ENCODE data around the gene DDOST.

DNA sequence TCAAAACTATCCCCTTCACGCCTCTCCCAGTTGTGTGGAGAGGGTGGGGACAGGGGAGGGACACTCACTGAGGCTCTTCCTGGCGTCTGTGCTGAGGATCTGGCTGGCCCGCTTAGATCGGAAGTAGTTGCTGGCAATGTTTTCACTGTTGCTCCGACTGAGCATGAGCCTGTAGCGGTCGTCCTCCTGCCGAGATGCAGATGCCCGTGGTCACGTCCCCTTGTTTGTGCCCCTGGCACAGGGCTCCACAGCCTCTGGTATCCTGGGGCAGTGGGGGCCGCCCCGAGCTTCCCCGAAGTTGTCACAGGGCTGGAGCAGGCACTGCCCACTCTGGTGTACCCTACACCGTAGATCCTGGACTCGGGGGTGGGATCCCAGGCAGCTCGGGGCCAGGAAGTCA is 5.0 kb upstream of the DDOST start:
- no peak for TF ChIP-seq HEYL (CRISPR knock-in tag; IDR thresholded peaks at IDR 0.05)
- TF ChIP-seq NR3C1 (IDR thresholded peaks at IDR 0.05): no peak
- TF ChIP-seq, protein P1, sequence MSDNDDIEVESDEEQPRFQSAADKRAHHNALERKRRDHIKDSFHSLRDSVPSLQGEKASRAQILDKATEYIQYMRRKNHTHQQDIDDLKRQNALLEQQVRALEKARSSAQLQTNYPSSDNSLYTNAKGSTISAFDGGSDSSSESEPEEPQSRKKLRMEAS (IDR thresholded peaks at IDR 0.05): no peak
- TF ChIP-seq BHLHE40 (IDR thresholded peaks at IDR 0.05; ENCODE audit: low read depth, low read length): no peak
- TF ChIP-seq EP300 (IDR thresholded peaks at IDR 0.05): no peak
- TF ChIP-seq, protein P2, sequence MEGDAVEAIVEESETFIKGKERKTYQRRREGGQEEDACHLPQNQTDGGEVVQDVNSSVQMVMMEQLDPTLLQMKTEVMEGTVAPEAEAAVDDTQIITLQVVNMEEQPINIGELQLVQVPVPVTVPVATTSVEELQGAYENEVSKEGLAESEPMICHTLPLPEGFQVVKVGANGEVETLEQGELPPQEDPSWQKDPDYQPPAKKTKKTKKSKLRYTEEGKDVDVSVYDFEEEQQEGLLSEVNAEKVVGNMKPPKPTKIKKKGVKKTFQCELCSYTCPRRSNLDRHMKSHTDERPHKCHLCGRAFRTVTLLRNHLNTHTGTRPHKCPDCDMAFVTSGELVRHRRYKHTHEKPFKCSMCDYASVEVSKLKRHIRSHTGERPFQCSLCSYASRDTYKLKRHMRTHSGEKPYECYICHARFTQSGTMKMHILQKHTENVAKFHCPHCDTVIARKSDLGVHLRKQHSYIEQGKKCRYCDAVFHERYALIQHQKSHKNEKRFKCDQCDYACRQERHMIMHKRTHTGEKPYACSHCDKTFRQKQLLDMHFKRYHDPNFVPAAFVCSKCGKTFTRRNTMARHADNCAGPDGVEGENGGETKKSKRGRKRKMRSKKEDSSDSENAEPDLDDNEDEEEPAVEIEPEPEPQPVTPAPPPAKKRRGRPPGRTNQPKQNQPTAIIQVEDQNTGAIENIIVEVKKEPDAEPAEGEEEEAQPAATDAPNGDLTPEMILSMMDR (IDR thresholded peaks at IDR 0.05): no peak
- no peak for TF ChIP-seq POLR2A (IDR thresholded peaks at IDR 0.05; ENCODE audit: low read length)
- no peak for TF ChIP-seq TP53 (CRISPR knock-in tag; IDR thresholded peaks at IDR 0.05)
- no peak for TF ChIP-seq GATA3 (IDR thresholded peaks at IDR 0.05; ENCODE audit: borderline replicate concordance)
- TF ChIP-seq, protein P3, sequence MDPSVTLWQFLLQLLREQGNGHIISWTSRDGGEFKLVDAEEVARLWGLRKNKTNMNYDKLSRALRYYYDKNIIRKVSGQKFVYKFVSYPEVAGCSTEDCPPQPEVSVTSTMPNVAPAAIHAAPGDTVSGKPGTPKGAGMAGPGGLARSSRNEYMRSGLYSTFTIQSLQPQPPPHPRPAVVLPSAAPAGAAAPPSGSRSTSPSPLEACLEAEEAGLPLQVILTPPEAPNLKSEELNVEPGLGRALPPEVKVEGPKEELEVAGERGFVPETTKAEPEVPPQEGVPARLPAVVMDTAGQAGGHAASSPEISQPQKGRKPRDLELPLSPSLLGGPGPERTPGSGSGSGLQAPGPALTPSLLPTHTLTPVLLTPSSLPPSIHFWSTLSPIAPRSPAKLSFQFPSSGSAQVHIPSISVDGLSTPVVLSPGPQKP (IDR thresholded peaks at IDR 0.05; ENCODE audit: low read depth, low read length): no peak
- TF ChIP-seq NPAS2 (CRISPR knock-in tag; IDR thresholded peaks at IDR 0.05; ENCODE audit: borderline replicate concordance): no peak
- no peak for TF ChIP-seq MAFK (IDR thresholded peaks at IDR 0.05; ENCODE audit: partially characterized antibody)

All from A549 (cell line).